Measurements from ENCODE around the gene ARID1B. TPM values are rescaled to one million over a fixed set of nuclear protein-coding genes. Genes with fewer than 3 reads are reported as not detected.

ARID1B gene
- total and polyA plus RNA-seq, 7 donors = 8.1 to 61.1 (median 53.1) TPM

DNA sequence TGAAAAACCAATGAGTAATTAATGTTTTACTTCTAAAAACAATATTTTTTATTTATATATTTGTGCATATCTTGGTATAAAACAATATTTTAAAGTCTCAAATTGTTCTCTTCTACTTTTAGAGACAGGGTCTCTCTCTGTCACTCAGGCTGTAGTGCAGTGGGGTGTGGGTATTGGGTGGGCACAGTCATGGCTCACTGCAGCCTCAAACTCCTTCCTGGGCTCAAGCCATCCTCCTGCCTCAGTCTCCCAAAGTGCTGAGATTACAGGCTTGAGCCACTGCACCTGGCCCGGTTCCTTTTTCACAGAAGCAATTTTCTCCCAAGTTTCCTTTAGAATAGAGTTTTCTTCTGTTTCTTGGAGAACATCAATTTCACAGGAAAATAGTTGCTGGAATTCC is 443.3 kb downstream of the ARID1B start:
- TF ChIP-seq, protein P1, sequence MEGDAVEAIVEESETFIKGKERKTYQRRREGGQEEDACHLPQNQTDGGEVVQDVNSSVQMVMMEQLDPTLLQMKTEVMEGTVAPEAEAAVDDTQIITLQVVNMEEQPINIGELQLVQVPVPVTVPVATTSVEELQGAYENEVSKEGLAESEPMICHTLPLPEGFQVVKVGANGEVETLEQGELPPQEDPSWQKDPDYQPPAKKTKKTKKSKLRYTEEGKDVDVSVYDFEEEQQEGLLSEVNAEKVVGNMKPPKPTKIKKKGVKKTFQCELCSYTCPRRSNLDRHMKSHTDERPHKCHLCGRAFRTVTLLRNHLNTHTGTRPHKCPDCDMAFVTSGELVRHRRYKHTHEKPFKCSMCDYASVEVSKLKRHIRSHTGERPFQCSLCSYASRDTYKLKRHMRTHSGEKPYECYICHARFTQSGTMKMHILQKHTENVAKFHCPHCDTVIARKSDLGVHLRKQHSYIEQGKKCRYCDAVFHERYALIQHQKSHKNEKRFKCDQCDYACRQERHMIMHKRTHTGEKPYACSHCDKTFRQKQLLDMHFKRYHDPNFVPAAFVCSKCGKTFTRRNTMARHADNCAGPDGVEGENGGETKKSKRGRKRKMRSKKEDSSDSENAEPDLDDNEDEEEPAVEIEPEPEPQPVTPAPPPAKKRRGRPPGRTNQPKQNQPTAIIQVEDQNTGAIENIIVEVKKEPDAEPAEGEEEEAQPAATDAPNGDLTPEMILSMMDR (IDR thresholded peaks at IDR 0.05) = no peak
- Histone ChIP-seq H3K4me1 (peaks cover 12% of the 10 kb centered on the region), H3K27me3 (ENCODE audit: insufficient read depth in 3 of 3, low read length in 2 of 3) (no peaks in the 10 kb centered on the region), H3K4me3 (peak overlapping the region; percentile 62), H3K27ac (no peak overlapping the region), H3K9me3 (no peaks in the 10 kb centered on the region), H3K36me3 (ENCODE audit: insufficient read depth in 1 of 2, low read depth in 1 of 2) (no peaks in the 10 kb centered on the region)
- 81 to 84% (median 82%) methylated on average over 1 of the region's 1 CpG for WGBS, 3 donors
- ATAC-seq (no peak), DNase-seq (no peak)
- intact Hi-C loops (cut with DNase I) = no loop called here

DNA sequence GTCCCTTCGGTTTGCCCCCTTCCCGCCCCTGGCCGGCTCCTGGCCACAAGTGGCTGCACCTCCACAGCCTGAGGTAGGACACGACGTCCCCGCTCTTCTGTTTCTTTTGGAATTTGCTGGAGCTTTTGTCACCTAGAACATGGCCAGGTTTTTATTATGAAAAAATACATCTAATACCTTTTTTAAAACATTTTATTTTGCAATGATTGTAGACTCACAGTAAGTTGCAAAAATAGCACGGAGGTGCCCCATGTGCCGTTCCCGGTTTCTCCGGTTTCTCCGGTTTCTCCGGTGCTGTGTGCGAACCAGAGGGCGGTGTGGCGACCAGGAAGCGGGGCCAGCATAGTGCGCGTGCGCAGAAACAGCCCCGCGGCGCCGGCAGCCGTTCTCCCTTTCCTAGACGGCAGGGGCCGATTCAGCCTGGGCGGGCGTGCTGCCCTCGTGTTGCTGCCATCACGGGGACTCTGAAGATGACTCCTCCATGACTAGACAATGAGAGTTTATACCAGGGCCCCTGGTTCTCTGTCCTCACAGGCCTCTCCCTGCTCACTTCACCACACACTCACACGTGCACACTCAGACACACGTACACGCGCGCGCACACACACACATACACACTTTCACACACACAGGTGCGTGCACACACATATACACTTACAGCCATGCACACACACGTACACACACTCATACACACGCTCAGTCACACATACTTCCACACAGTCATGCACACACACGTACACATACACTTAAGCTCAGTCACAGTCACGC is 444.1 kb downstream of the ARID1B start:
- Histone ChIP-seq H3K4me1 (peaks cover 18% of the 10 kb centered on the region), H3K27me3 (ENCODE audit: insufficient read depth in 3 of 3, low read length in 2 of 3) (no peaks in the 10 kb centered on the region), H3K4me3 (peak overlapping the region; percentile 62), H3K27ac (no peak overlapping the region), H3K36me3 (ENCODE audit: insufficient read depth in 1 of 2, low read depth in 1 of 2) (no peaks in the 10 kb centered on the region), H3K9me3 (no peaks in the 10 kb centered on the region)
- ATAC-seq = peak; percentile 71 to 91 (median 80)
- intact Hi-C loops (cut with DNase I) = no loop called here
- peak; percentile 83 to 91 for DNase-seq
- TF ChIP-seq, protein P1 (IDR thresholded peaks at IDR 0.05) = peak; percentile 19
- WGBS, 3 donors = 24 to 30% (median 25%) methylated on average over 37 to 41 of the region's 41 CpGs

DNA sequence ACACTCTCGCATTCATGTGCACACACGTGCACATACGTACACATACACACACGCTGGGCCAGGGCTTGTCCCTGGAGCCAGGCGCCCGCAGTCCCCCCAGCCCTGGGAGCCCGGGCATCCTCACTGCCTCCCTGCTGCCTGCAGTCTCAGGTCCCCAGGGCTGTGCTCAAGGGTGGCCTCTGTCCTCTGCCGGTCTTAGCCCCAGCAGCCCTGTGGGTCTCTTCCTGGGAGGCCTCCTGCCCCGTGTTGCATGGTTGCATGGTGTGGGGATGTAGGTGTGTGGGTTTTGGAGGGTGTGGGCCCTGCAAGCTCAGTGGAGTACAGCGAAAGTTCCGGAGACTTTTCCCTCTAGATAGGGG is 444.6 kb downstream of the ARID1B start:
- Histone ChIP-seq H3K36me3 (ENCODE audit: insufficient read depth in 1 of 2, low read depth in 1 of 2) (no peaks in the 10 kb centered on the region), H3K27ac (no peak overlapping the region), H3K9me3 (no peaks in the 10 kb centered on the region), H3K4me1 (peaks cover 23% of the 10 kb centered on the region), H3K4me3 (no peak overlapping the region), H3K27me3 (ENCODE audit: insufficient read depth in 3 of 3, low read length in 2 of 3) (no peaks in the 10 kb centered on the region)
- intact Hi-C loops (cut with DNase I) = no loop called here
- WGBS, 3 donors = 84 to 92% (median 91%) methylated on average over 11 of the region's 11 CpGs
- ATAC-seq = peak in 2 of 4 donors; percentile 5 to 8
- no peak for DNase-seq
- TF ChIP-seq, protein P1 (IDR thresholded peaks at IDR 0.05) = no peak

DNA sequence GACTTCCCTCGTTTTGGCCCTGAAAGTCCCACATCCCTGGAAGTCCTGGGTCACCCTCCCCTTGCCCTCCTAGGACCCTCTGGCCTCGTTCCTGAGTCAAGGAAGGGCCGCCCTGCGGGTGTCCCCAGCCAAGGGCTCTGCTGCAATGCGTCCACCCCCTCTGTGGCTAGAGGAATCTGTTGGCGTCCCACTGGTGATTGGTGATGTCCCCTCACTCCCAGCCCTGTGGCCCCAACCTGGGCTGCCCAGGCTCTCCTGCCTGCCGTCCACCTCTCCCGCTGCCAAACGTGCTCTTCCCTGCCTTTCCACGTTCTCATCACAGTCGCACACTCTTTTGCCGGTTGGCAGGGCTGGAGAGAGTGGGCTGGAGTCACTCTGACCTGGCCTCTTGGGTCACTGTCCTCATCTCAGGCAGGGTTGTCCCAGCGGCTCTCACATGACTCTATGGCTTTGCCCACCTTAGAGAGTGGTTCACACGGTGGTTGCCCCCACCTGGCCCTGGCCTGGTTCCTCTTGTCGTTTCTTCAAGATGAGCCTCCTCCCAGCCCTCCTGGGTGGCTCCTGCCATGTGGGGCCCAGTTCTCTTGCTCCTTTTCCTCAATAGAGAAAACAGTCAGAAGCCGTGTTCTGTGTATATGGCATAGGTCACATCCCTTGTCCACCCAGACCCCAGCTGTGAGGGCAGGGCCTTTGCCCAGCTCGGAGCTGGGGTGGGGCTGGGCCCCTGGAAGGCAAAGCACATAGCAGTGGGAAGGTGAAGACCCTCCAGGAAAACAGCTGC is 445.2 kb downstream of the ARID1B start:
- Histone ChIP-seq H3K36me3 (ENCODE audit: insufficient read depth in 1 of 2, low read depth in 1 of 2) (no peaks in the 10 kb centered on the region), H3K27ac (no peak overlapping the region), H3K27me3 (ENCODE audit: insufficient read depth in 3 of 3, low read length in 2 of 3) (no peaks in the 10 kb centered on the region), H3K9me3 (no peaks in the 10 kb centered on the region), H3K4me3 (no peak overlapping the region), H3K4me1 (peaks cover 27% of the 10 kb centered on the region)
- ATAC-seq (no peak), DNase-seq (no peak)
- 91 to 94% (median 92%) methylated on average over 17 of the region's 17 CpGs for WGBS, 3 donors
- TF ChIP-seq, protein P1 (IDR thresholded peaks at IDR 0.05) = no peak
- intact Hi-C loops (cut with DNase I) = no loop called here
